HG03469 (cell line): ENCODE data around the gene SLC7A14.

Experiments
- ATAC-seq: cut with Tn5 transposase; IDR thresholded peaks from one replicate; pipeline ENCODE4 v1.9.1; 2021; ENCODE audit warnings: mild to moderate bottlenecking, moderate library complexity, moderate number of reproducible peaks; ENCODE audit not compliant: unreplicated experiment

Gene SLC7A14

DNA sequence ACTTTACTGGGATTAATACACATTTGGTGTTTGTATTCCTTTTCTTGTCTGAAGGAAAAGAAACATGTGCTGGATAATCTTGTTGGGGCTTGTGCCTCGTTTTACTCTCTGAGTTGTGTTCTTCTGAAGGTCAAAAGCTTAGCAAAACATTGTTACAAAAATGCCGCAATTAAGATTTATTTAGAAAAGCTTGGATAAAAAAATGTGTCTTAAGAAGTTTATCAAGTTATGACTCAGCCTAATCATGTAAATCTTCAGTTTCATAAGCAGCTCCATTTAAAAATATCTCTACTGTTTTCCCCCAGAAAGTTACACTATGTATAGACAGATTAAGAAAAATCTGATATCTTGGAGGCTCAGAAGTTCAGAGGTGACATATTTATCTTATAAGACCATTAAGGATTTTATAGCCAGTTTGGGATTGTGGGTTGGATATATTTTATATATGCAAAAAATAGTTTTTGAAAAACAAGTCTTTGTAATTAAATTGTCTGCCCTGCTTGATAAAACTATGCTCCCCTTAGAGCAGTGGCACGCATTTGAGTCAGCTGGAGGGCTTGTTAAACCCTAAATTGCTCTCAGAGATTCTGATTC is 110.7 kb downstream of the SLC7A14 start:
- ATAC-seq: no peak

DNA sequence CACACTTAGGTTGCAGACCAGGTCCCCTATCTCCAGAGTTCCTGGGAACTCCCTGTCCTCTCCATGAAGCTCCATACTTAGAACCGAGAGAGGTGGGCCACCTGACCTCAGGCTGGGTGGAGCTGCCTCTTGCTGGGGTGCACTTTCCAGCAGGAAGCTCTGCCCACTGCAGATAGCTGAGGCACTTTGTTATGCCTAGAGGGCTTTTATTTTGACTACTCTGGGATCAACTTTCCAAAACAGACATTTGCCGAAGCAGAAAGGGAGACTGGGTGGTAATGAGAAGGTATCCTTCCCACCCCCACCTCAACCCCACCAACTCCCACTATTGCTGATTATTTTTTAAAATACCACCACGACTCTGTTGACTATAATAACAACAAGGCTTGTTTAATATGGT is 112.5 kb downstream of the SLC7A14 start:
- ATAC-seq: no peak

DNA sequence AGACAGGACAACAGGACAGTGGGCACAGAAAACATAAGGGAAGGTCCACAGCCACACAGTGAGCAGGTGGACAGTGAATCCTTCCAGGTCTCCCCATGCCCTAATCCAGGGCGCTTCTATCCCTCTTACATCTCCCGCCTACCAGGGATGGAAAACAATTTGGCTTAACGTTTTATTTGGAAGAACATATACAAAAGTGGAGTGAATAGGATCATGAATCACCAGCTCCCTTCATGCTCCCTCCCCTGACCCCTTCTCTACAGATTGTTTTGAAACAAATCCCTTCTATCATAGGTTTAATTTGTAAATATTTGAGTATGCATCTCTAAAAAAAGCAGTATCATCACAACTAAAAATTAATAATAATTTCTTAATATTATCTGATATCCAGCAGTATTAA is 114.7 kb downstream of the SLC7A14 start:
- ATAC-seq: no peak

DNA sequence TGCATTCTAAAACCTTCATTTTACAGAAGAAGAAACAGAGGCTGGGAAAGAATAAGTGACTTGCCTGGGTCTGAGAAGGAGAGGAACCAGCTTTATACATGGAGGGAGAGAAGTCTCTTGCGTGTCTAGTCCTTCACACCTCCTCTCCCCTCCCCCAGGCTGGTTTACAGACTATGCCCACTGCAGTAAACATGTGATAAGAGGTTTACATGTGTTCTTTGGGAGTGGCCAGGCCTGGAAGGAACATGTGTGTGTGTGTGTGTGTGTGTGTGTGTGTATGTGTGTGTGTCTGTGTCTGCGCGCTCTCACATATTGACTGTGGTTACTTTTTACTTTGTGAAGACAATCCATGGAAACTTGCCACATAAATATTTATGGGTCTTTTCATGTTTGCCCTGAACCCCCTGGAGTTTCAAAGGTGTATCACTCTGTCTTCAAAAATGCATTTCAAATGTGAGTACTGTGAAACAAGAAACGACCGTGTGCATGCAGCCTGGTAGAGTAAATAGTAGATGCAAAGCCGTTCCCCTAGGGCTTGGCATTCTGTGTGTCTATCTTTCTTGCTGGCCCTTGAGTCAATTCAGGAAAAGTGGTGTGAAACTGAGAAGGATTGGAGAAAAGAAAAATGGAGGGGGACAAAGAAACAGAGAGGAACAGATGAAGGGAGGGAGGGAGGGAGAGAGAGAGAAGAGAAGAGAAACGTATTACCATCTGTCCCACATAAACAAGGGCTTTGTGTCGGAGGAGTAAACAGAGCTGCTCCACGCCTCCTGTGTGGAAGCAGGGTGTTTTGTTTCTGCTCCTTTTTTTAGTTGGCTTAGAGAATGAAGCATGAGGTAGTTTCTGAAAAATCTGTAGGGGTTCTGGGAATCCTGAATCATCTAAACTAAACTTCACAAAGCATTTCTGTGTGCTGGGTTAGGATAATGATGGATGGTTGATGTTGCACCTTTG is 115.5 kb downstream of the SLC7A14 start:
- no peak for ATAC-seq

DNA sequence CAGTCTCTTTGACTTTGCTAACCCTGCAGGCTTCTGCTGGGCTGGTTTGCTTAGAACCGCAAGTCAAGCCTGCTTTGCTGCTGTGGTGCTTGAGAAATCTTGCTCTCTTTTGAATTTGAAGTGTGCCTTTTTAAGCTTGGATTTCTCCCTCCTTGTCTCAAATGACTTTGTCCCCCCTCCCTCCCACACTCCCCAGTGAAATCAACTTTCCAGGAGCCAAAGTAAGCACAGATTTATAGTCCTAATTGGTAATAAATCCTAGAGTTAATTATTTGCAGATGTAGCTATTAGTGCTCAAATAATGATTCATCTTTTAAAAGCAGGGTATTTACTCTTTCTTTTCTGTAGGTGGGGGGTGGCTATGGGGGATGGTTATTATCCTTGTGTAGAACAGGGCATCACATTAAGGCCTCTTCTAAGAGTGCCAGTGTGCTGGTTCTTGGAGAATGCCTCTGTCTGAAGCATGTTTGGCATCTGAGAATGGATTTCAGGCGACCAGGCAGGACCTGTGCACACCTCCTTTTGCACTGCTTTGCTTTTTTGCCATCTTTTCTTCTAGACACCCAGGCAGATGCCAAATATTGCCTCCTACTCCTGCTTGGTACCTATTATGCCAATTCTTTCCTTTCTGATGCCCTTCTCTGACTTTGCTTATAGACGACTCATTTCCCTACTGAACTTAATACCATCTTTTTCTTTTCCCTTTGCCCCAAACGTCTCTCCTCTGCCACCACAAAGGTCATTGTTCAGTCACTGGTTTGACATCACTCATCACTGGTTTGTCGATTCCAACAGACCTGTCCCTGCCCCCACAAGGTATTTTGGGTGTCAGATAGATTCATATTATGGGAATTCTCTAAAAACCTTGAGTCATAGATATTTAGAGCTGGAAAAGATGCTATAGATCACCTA is 116.5 kb downstream of the SLC7A14 start:
- ATAC-seq: no peak

DNA sequence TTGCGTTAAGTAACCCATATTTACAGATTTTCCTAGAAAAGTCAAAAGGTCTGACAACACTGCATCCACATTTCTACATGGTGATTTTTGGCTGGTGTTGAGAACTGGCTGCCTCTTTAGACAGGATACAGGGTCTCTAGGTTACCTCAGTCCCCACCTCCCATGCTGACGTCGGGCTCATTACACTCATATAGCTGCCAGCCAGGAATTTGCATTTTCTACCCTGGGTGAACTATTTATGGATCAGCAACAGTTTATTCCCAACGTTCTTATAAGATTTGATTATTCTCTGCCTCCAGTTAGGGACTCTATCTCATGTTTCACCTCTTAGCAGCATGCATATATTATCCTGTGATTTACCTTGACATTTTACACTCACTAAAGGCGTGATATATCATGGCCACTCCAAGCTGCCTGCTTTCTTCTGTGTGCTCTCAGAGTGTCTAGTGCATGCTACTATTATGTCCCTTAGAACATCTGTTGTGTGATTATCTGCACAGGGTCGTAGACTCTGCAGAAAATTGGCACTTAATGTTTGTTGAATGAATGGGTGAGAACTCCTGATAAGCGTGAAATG is 118.2 kb downstream of the SLC7A14 start:
- no peak for ATAC-seq

DNA sequence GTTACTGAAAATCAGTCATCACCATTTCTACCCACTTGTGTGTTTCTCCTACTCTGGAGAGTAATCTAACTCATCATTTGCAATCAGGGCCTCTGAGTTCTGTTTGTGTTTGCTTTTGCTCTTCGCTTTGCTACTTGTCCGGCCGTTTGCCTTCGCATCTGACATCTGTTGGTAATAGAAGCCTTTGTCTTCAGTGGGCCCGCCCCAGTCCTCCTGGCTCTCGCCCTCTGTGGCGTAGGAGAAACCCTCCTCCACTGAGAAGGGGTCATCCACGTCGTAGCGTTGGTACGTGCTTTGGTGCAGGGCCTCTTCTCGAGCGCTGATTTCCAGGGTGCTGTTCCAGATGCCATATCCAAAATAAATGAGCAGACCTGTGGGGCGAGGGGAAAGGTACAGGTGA is 118.9 kb downstream of the SLC7A14 start:
- ATAC-seq: no peak

DNA sequence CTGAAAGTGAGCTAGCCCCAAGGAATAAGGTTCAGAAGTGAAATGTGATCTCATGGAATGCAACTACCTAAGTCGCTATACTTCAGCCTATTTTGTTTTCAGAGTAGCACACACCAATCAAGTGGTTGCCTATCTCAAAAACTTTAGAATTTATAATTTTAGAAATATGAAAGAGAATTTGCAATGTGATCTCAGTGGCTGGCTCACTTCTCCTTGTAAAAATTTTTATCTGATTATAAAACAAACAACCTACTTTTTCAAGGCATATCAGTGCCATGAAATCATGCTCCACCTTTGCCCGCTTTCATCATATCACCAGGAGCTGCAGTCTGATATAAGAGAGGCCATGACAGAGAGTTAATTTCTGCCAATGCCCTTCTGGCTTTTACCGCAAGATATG is 119.9 kb downstream of the SLC7A14 start:
- ATAC-seq: no peak

DNA sequence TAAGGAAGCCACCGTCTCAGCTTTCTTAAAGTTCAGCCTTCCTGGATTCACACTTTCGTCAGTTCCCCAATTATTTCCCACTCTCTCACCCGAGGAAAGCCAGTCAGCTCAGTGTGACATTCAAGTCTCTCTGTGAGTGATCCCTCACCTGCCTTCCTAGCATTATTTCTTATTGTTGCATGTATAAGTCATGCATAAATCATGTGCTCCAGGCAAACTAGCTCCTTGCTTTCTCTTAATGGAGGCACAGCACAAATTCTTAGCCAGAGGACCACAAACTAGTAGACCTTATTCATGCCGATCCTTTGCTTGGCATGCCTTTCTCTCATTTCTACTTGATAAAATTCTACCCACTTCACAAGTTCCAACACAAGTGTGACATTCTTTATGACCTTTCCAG is 122.9 kb downstream of the SLC7A14 start:
- no peak for ATAC-seq

DNA sequence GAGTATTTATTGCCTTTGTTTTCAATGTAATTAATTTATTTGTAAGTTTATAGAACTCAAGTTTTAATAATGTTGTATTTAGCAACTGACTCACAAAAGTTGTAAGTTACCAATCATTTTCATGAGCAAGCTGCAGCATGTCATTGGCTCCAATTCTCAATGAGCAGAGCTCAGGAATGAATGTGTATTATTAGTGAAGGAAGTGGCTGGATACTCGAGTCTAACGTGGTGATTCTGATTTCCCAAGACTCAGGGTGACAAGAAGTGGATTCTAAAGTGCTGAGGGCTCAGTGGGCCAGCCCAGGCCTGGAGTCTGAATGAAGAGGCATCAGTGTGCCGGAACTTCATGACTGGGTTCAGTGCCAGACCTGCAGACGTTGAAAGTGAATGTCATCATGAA is 127.6 kb downstream of the SLC7A14 start:
- ATAC-seq: no peak

DNA sequence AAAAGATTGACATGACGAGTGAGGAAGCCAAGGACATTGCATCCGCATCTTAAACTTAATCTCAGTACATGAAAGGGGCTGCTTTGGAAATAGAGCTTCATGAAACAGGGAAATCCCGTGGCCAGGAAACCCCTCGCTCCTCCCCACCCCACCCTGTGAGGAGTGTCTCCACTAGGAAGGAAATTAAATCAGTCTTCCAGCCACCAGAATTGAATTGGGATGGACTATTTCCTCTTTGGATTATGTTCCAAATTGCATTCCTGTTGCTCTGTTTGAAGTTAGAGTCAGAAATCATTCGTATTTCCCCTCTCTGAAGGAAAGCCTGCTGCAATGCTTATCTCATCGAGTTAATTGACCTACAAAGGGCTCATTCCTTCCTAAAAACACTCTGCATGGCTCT is 131.4 kb downstream of the SLC7A14 start:
- ATAC-seq: no peak

DNA sequence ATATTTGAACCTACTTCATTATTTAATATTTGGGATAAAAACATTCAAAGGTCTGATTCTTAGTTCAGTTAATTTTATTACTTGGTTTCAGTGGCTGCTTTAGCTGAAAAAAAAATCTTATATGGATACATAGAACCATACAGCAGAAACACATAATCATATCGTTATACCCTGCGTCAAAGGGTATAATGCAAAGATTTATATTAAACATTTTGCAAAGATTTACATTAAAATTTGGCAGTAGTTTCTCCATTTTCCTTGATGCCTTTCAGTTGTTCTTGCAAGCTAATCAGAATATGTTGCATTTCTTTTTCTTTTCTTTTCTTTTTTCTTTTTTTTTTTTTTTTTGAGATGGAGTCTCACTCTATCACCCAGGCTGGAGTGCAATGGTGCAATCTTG is 135.8 kb downstream of the SLC7A14 start:
- ATAC-seq: no peak

DNA sequence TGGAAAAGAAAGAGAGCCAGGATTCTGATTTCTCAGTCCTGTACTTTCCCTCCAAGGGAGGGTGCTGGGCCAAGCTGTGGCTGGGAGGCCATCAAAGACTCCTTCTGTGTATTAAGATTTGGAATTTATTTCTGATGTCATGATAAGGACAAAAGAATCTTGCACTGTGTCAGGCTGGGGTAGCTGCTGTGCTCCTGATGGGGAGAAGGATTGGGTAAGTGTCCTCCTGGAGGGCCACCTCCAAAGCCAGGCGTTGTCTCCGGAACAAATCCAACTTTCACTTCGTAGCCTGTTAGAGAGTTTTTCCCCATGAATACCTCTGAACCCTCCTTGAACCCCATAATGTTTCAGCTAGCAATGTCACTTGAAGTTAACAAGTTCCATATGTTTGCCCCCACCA is 137.3 kb downstream of the SLC7A14 start:
- ATAC-seq: no peak

DNA sequence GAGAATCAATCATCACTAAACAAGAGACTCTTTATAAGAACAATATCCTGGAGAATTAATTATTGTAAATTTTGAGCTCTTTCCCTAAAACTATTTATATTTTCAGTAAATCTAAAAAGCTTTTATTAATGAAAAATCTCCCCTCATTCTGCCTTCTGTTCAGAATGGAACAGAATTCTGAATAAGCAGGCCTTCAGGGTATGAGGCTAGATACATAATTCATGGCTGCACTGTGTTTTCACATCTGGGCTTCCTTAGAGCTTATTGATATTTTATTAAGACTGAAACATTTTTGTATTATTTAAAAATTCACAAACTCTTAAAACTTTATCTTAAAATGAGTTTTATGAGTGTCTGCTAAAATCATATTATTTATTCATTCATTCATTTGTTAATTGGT is 142.4 kb downstream of the SLC7A14 start:
- no peak for ATAC-seq

DNA sequence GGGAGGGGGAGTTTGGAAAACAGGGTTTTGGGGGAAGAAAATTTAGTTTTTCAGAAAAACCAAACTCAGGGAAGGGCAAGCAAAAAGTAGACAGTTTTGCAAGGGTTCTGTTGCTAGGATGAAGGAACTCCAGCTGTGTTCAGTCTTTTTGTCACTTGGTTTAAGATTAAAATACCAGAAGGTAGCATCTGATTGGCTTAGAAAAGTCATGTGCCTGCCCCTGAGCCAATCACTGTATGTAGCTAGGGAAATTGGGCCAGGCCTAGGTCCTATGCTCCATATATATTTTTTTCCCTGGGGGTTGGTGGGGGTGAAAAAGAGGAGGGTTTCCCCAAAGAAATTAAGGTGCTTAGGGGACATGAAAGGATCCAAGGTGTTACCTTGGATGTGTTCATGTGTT is 142.9 kb downstream of the SLC7A14 start:
- no peak for ATAC-seq

DNA sequence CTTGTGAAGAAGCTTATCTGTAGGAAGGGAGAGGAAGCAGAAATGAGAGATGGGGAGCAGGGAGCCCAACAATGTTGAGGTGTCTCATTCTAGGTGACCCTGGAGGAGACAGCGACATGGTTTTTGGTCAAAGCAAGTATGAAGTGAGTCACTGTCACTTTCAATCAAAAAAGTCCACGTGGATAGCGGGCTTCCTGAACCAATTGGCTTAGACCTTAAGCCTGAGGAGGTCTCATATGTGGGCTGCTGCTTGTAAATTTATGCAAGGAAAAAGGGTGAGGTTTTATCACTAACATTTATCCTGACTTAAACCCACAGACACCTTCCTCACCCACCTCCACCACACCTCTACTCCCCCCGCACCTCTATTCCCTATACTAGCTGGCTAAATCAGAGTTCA is 144.5 kb downstream of the SLC7A14 start:
- no peak for ATAC-seq

DNA sequence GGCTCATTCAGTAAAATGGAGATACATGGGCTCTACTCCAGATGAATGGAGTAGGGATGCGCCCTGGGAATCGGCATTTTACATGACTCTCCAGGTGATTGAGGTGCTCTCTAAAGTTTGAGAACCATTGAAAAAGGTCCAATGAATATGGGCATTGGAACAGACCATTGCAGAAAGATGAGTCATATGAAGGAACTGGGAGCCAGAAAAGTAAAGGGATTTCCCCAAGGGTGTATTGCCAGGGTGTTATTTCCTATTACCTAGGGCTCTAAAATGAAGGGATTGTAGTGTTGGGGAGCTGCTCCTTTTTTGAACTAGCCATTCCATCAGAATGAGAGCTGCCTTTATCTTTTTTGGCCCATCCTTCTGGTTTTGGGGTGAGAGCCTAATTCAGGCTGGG is 145.5 kb downstream of the SLC7A14 start:
- ATAC-seq: no peak

DNA sequence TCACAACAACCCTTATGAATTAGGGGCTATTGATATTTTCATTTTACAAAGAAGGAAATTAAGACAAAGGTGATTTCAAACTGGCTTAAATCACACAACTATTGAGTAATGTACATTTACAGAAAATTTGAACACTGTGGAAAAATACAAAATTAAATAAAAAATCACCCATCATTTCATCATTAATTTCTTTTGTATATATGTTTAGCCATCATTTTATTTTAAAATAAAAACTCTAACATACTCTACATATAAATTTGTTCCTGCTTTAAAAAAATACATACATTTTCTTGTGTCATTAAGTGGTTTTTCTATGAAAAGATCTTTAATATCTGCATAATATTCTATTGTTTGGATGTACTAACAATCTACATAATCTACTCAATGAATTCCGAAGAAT is 147.0 kb downstream of the SLC7A14 start:
- ATAC-seq: no peak

DNA sequence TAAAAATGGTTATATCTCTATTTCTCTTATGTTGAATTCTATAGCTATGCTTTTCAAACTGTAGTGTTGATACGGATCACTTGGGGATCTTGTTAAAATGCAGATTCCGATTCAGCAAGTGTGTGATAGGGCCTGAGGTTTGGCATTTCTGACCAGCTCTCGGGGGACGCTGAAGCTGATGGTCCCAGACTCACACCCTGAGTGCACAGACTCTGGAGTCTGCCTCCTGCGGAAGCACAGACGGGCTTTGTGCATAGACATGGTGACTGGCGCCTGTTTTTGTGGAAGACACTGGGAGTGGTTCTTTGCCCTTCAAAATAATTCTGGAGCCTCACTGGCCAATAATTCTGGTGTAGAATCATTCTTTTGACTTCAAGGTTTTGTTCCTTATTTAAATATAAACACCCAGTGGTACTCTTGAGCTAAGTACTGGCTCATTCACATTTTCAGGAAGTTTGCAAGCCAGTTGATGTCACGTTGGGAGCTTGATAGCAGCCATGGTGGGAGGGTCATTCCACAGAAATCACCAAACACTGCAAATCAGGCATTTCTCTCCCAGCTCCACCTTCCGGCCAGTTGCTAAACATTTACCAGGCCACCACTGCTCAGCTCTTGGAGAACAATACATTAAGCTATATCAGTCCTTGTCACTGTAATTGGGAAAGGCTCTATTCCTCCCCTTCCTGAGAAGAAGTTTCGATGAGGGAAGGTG is 148.0 kb downstream of the SLC7A14 start:
- ATAC-seq: no peak

DNA sequence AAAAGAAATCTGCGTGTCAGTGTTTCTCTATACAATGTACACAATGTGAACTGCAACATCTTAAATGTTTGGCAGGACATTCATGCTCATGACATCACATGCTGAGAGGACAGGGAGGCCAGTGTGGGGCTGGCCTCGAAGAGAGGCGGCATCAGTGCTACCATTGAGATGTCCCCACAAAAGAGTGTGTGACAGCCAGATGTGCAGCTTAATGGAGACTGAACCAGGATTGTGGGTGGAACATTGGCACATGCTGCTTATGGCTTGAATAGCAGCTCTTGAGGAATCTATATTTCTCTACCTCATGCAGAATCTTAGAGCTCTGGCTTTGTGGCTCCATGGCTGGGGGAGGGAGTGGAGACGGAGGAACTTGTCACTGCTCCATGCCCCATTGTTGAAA is 148.7 kb downstream of the SLC7A14 start:
- no peak for ATAC-seq
